GM12891 (cell line): ENCODE results near the gene TSHZ1.

ENCODE experiments used
- POLR2A ChIP-seq: IDR thresholded peaks from 2 replicates; pipeline ENCODE4 v1.6.1; 2011; ENCODE audit warnings: low read depth, low read length, control low read depth
- POLR2AphosphoS5 ChIP-seq: IDR thresholded peaks from 2 replicates; pipeline ENCODE4 v1.6.1; 2011; ENCODE audit warnings: low read depth, low read length, control low read depth
- SPI1 ChIP-seq: IDR thresholded peaks from 2 replicates; pipeline ENCODE4 v1.6.1; 2011; ENCODE audit warnings: low read depth, low read length, control low read depth

DNA sequence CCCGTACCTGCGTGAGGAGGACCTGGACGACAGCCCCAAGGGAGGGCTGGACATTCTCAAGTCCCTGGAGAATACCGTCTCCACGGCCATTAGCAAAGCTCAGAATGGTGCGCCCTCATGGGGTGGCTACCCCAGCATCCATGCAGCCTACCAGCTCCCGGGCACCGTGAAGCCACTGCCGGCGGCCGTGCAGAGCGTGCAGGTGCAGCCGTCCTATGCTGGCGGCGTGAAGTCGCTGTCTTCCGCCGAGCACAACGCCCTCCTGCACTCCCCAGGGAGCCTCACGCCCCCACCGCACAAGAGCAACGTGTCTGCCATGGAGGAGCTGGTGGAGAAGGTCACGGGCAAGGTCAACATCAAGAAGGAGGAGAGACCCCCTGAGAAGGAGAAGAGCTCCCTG, 76.4 kb downstream of the TSHZ1 start:
- no peak for TF ChIP-seq POLR2A
- TF ChIP-seq POLR2AphosphoS5, result no peak
- TF ChIP-seq SPI1, result no peak
